KMS-11 (cell line): Measurements from ENCODE around the gene STARD13.

ENCODE experiments used
- H2AFZ ChIP-seq: fragments of 200-600 bp; sonication (generic); 2 replicates; pipeline ENCODE4 v1.6.1; 2016; ENCODE audit warnings: antibody characterized with exemption, mixed run types, low read depth
- H3K27ac ChIP-seq: fragments of 200-600 bp; sonication (generic); 2 replicates; pipeline ENCODE4 v1.6.1; 2016; ENCODE audit warnings: mild to moderate bottlenecking, mixed run types
- H3K27me3 ChIP-seq: fragments of 200-600 bp; sonication (generic); 2 replicates; pipeline ENCODE4 v1.6.1; 2017; ENCODE audit warnings: mild to moderate bottlenecking, low read depth, mixed run types, moderate library complexity; ENCODE audit not compliant: insufficient read depth
- H3K36me3 ChIP-seq: fragments of 200-600 bp; sonication (generic); 2 replicates; pipeline ENCODE4 v1.6.1; 2017; ENCODE audit warnings: mild to moderate bottlenecking, mixed run types; ENCODE audit not compliant: insufficient read depth
- H3K4me1 ChIP-seq: fragments of 200-600 bp; sonication (generic); 2 replicates; pipeline ENCODE4 v1.6.1; 2016; ENCODE audit warnings: mild to moderate bottlenecking, low read depth, mixed run types; ENCODE audit not compliant: poor library complexity, severe bottlenecking
- H3K4me2 ChIP-seq: fragments of 200-600 bp; sonication (generic); 2 replicates; pipeline ENCODE4 v1.7.0; 2016; ENCODE audit warnings: mild to moderate bottlenecking, mixed run types
- H3K4me3 ChIP-seq: fragments of 200-600 bp; sonication (generic); IDR thresholded peaks from 2 replicates; pipeline ENCODE4 v1.6.1; 2017; ENCODE audit warnings: low read depth, low read length, mixed read lengths; ENCODE audit not compliant: insufficient read depth
- H3K79me2 ChIP-seq: fragments of 200-600 bp; sonication (generic); 2 replicates; pipeline ENCODE4 v1.6.1; 2016; ENCODE audit warnings: low read depth, mixed run types; ENCODE audit not compliant: insufficient read depth
- H3K9ac ChIP-seq: fragments of 200-600 bp; sonication (generic); 2 replicates; pipeline ENCODE4 v1.6.1; 2016; ENCODE audit warnings: mild to moderate bottlenecking, mixed run types
- H4K20me1 ChIP-seq: fragments of 200-600 bp; sonication (generic); 2 replicates; pipeline ENCODE4 v1.6.1; 2016; ENCODE audit warnings: mild to moderate bottlenecking, mixed run types; ENCODE audit not compliant: insufficient read depth
- CTCF ChIP-seq: fragments of 200-600 bp; sonication (generic); conservative IDR thresholded peaks from 2 replicates; pipeline ENCODE4 v1.6.1; 2017; ENCODE audit warnings: low read depth, mild to moderate bottlenecking, antibody characterized with exemption, low read length, moderate library complexity, mixed read lengths

Gene STARD13

GRCh38 chr13:33205224-33205623, 80.3 kb downstream of the STARD13 start:
- H4K20me1 ChIP-seq = no peaks in the 10 kb centered on the region
- no peak overlapping the region for H2AFZ ChIP-seq
- no peak for TF ChIP-seq CTCF
- H3K27me3 ChIP-seq = no peaks in the 10 kb centered on the region
- no peaks in the 10 kb centered on the region for H3K36me3 ChIP-seq
- peaks cover 5% of the 10 kb centered on the region for H3K4me1 ChIP-seq
- no peak overlapping the region for H3K27ac ChIP-seq
- H3K4me3 ChIP-seq = no peak overlapping the region
- no peak overlapping the region for H3K9ac ChIP-seq
- no peak overlapping the region for H3K4me2 ChIP-seq
- no peaks in the 10 kb centered on the region for H3K79me2 ChIP-seq

DNA sequence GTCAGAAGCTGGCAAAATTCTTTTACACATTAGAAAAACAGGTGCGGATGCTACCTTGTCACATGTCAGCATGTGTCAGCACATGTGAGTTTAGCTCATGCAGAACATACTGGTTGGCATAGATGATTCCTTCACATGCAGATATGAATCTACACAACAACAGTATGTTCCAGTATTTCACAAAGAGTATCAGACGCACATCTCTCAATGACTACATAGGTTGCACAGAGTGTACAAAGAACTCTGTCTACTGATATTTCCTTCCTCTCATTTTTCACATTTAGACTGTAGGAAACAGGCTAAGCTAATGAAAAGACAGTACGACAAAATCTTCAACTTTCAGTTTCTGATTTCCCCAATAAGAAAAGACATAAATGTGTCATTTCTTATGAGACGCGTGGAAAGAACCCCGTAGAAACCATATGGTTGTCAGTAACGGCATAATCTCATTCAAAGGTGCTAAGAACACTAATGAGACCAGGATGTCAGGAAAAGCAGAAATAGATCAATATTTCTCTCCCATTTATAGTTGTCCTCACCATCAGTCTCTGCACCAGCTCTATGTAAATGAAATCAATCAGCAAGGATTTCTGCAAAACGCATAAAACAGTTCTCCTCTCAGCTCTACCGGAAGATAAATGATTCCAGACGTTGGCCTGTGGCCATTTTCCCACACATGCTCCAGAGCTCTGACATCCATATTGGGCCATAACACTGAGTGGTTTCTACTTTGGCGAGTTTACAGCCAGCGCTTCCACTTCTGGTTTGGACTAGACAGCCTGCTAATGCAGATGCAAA, 81.2 kb downstream of the STARD13 start:
- Histone ChIP-seq H3K4me2 (no peak overlapping the region), H3K27ac (no peak overlapping the region), H3K27me3 (no peaks in the 10 kb centered on the region), H3K4me1 (peaks cover 14% of the 10 kb centered on the region), H4K20me1 (no peaks in the 10 kb centered on the region), H3K79me2 (no peaks in the 10 kb centered on the region), H2AFZ (no peak overlapping the region), H3K9ac (no peak overlapping the region), H3K36me3 (no peaks in the 10 kb centered on the region), H3K4me3 (no peak overlapping the region)
- no peak for TF ChIP-seq CTCF

DNA sequence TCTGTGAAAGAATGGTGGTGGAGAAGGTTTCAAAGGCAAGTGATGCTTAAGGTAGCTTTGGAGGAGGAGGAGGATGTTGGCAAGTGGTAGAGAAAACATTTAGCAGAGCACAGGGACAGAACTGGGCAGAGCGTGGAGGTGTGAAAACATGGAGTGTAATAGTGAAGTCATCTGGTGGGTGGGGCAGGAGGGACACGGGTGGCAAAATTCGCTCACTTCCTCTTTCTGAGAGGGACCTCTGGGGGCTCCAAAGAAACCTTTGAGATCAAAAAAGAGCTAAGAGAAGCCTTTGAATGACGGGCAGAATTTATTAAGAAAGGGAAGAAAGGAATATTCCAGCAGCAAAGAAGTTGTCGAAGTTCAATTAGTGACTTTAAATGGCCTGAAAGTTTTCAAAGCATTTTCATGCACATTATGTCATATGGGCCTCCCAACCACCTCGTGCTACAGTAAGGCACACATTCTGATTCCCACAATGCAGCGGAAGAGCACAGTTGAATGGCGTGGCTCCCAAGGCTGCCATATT, 82.8 kb downstream of the STARD13 start:
- no peaks in the 10 kb centered on the region for H3K79me2 ChIP-seq
- H3K27me3 ChIP-seq = no peaks in the 10 kb centered on the region
- no peak overlapping the region for H3K27ac ChIP-seq
- H2AFZ ChIP-seq = no peak overlapping the region
- TF ChIP-seq CTCF = no peak
- H3K4me1 ChIP-seq = peaks cover 22% of the 10 kb centered on the region
- H3K9ac ChIP-seq = no peak overlapping the region
- no peaks in the 10 kb centered on the region for H4K20me1 ChIP-seq
- no peak overlapping the region for H3K4me3 ChIP-seq
- no peak overlapping the region for H3K4me2 ChIP-seq
- H3K36me3 ChIP-seq = no peaks in the 10 kb centered on the region

DNA sequence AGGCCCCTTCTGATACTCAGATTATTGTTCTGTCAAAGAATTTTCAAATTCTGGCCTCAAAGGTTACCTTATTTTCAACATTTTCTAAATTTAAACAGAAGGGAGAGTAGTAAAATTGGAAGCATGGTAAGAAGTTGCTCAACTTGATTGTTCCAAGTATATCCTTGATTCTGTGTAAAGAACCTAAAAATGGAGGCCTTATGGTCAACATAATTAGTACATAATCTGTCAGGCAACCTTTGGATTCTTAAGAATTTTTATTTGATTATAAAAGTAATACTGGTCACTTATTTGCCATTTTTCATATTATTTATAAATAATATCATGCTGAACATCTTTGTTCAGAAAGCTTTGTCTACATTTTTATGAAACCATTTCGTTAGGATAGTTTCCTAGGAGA, 83.9 kb downstream of the STARD13 start:
- no peaks in the 10 kb centered on the region for H3K36me3 ChIP-seq
- no peak overlapping the region for H3K4me3 ChIP-seq
- no peak overlapping the region for H3K27ac ChIP-seq
- H4K20me1 ChIP-seq = no peaks in the 10 kb centered on the region
- no peak overlapping the region for H2AFZ ChIP-seq
- H3K79me2 ChIP-seq = no peaks in the 10 kb centered on the region
- no peaks in the 10 kb centered on the region for H3K27me3 ChIP-seq
- H3K9ac ChIP-seq = no peak overlapping the region
- H3K4me2 ChIP-seq = no peak overlapping the region
- peaks cover 22% of the 10 kb centered on the region for H3K4me1 ChIP-seq
- no peak for TF ChIP-seq CTCF
